Activated T-cell treated with anti-CD3 and anti-CD28 coated beads, Interleukin-2, amount 50 U/mL, for 48 hours (primary cell): ENCODE measurements around the gene SP6.

Experiments
- DNase-seq, 2 experiments: peaks; one replicate each; pipeline ENCODE4 v3.0.0-alpha.2; 2020

The SP6 gene

DNA sequence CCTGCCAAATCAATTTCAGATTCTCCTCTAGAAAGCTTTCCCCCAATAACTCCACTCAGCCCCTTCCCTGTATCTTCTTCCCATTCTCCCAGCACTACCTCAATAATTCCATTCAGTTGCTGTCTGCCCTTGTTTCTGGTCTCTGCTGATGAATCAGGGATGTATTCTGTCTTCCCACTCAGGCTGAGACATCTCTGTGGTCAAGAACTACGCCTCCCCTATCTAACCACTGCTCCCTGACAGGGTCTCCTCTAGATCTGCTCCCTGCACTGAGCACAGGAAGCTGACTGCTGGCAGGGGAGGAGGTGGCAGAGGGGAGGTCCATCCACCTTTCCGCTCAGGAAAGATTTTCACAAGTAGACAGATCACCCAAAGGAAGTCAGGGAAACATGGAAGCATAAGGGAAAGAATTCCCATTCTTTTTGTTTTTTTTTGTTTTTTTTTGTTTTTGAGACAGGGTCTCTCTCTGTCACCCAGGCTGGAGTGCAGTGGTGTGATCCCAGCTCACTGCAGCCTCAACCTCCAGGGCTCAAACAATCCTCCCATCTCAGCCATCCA, 28.1 kb upstream of the SP6 start:
- DNase-seq, result peak in 1 of 2 experiments; percentile 36

- no peak for DNase-seq
These were observed 27.5 kb upstream of the SP6 start for GRCh38 chr17:47878203-47879027.

DNA sequence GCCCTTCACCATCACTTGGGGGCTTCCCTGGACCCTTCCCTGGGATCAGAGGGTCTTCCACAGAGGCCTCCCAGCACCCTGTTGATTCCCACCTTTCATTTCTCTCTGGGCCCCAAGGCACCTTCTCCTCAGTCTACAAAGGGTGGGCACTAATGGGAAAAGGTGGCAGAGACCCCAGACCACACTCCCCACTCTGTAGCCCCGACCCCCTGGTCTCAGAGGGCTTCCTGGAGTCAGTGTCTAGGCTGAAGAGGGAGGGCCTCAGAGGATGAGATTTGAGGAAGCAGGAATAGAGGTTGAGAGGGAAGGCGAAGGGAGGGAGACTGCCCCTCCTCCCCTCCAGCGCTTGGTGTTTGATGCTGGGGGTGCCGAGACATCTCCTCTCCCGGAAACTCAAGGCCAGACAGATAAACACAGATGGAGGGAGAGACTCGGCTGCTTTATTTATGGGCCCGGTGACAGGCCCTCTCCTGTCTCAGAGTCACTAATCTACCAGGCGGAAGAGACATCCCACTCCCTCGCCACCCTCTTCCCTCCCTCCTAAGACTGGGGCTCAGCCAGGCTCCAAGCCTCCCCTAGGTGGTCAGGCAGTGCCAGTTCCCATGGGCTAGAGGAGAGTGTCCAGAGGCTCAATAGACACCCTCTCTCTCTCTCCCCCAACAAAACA, 26.5 kb upstream of the SP6 start:
- DNase-seq, result no peak

DNA sequence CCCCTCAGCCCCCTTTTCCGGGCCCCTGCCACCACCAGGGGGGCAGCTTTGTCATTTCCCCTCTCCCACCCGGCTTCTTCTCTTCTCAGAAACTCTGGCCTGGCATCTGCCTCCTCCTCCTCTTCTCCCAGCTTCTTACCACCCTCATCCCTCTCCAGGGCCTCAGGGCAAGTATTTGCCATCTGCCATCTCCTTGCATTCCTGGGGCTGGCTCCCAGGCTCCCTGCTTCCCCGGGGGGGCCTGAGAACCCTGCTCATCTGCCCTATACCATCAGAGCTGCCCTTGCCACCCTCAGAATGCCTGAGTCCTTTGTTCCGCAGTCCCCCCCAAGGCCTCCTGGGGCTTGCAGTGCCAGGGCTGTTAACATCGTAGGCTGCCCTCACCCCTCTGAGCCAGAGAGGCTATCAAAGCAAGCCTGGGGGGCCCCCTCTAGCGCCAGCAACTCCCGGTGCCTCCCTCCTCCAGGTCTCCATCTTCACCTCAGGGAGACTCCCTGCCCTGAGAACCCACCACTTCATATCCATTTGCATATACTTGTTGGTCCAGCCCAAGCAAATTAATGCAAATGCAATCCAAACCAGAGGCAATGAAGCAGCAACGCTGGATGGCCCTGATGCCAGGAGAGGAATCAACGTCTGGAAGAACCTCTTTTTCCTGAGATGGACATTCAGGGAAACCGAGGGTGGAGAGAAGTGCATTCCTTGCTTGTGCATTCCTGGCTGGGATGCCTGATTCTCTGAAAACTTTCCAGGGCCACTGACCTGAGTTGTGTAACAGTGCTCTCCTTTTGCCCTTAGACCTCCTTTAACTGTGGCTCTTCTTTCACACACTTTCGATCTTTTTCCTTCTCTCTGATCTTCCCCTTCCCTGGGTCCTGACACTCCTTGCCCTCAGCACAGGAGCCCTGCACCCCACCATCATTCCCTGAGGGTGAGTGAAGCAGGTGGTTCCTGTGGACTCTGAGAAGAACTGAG, 24.3 kb upstream of the SP6 start:
- no peak for DNase-seq

DNA sequence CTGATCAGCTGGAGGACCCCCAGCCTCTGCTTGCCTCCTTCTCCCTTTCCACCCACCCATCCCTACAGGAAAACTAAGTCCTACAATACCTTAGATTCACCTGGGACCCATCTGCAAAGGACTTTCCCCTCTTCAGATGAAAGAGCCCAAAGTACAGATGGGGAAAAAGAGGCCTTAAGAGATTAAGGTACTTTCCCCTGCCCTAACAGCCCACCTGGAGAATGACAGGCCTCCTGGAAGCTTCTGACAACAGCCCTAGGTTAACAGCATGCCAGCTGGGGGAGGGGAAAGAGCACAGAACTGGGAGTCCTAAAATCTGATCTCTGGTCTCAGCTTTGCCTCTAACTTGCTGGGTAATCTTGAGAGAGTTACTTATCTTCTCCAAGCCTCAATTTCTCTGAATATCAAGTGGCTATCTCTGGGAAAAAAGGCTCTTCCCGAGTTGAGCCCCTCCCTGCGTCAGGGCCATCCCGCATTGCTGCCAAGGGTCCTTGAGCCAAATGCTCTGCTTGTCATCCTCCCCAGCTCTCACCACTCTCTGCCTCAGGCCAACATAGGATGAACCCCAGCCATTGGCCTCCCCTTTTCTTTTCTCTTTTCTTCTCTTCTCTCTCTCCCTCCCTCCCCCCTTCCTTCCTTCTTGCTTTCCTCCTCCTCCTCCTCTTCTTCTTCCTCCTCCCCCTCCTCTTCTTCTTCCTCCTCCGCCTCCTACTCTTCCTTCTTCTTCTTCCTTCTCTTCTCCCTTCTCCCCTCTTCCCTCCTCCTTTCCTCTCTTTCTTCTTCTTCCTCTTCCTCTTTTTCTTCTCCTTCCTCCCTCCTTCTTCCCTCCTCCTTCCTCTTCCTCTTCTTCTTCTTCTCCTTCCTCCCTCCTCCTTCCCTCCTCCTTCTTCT, 22.5 kb upstream of the SP6 start:
- no peak for DNase-seq

GRCh38 chr17:47872651-47873161, 21.7 kb upstream of the SP6 start:
- no peak for DNase-seq

GRCh38 chr17:47872019-47872650, 21.2 kb upstream of the SP6 start:
- DNase-seq, result no peak

GRCh38 chr17:47871048-47871447, 20.1 kb upstream of the SP6 start:
- DNase-seq, result no peak

GRCh38 chr17:47870056-47870455, 19.1 kb upstream of the SP6 start:
- no peak for DNase-seq

- DNase-seq, result no peak
These were observed 18.2 kb upstream of the SP6 start for GRCh38 chr17:47869114-47869513.

- DNase-seq, result no peak
These were observed 17.0 kb upstream of the SP6 start for GRCh38 chr17:47867813-47868533.

GRCh38 chr17:47866941-47867340, 16.0 kb upstream of the SP6 start:
- DNase-seq, result no peak

DNA sequence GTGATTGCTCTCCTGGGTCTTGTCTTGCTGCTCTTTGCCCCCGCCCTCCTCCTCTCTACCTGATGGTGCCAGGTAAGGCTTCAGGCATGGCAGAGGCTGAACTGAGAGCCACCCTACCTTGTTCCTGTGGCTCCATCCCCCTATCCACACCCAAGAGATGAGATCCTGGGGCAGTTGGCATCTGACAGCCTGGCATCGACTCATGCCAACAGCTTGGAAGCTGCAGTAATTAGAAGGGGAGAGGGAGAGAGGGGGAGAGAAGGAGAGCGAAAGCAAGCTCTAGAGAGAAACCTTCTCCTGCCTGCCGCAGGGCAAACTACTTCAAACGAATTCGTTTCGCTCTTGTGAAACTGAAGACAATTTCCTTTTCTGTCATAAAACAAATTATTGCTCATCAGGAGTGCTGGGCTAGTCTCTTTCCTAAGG, 13.8 kb upstream of the SP6 start:
- DNase-seq, result no peak

DNA sequence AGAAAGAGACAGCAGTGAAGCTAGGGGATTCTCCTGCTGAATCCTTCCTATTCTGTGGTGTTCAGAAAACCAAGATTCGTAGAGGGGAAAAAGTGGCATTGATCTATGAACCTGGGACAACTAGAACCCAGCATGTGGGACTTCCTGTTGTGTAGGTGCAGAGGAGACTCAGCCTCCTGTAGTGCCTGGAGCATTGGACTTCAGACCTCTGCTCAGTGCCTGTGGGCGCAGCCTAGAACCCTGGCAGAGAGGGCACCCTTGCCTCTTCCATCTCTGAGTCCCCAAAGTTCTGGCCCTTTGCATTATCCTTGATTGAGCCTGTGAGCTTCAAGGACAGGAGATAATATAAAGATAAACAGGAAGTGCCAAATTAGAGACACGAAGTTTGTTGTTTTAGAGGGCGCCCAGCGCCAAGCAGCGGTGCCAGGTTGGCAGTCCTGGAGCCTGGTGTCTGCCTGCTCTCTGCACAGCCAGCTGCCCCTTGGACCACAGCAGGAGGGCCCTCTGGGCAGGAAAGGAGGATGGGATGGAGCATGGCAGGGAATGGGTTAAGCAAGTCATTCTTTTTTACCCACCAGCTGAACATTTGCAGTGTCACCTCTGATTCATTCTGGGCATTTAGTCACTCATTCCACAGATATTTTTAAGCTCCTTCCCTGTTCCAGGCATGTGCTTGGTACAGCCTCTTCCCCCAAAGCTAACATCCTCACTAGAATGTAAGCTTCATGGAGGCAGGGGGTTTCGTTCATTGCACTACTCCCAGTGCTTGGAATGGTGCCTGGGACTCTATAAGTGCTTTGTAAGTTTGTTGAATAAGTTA, 11.9 kb upstream of the SP6 start:
- DNase-seq, result no peak

GRCh38 chr17:47860386-47860785, 9.4 kb upstream of the SP6 start:
- no peak for DNase-seq

DNA sequence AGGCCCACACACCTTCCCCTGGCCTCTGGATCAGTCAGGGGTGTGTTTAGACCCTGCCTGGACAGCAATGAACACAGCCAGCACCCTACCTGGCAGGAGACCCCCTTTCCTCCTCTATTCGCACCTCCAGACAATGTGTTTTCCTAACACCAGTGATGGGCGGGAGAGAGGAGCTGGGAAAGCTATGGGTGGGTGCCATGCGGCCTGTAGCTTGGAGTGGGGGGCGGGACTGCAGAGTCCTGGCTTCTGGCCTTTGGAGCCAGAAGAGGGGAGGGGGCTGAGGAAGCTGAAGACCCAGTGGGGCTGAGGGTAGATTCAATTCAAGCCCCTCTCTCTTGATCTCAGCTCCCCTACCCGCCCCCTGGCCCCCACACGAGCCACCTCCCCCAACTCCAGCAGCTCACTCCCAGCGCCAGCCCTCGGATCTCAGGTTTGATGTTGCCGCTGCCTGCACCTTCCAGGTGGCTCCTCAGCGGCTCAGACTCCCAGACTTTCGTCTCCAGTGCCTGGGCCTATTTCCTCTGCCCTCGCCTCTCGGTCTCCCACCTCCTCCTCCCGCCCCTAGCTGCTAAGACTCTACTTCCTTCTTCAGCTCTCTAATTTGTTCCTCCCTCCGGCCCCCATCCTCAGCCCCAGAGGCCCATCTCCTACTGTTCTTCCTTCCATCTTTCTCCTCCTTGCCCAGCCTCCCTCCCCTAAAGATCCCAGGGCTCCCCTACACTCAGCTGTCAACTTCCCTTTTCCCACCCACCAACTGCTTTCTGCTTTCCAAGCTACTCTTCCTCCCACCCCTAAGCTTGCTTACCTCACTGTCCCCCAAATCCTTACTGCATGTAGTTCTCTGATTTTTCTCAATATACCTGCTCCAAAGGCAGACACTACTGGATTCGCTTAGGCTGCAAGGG, 6.8 kb upstream of the SP6 start:
- DNase-seq, result no peak

DNA sequence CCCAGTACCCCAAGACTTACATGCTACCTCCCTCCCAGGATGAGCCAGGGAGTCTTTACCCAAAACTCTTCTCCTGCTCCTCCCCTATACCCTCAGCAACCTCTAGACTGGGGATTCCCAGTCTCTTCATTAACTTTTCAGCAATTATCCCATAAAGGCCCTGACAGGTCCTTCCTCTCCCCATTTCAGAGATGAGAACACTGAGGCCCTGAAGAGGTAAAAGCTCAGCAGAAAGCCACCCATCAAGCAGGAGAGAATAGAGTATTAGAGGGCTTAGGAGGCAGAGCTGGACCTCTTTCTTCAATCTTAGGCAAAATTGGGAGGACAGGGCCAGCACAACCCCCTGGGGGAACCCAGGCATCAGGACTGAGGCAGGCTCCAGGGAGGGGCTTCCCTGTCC, 5.9 kb upstream of the SP6 start:
- DNase-seq, result no peak

GRCh38 chr17:47855737-47856136, 4.8 kb upstream of the SP6 start:
- no peak for DNase-seq
